Activated CD8-positive, alpha-beta memory T cell treated with anti-CD3 and anti-CD28 coated beads for 48 hours (primary cell): ENCODE results near the gene TYROBP.
"Not testable (repeated sequence)": the region's sequence is repeated elsewhere in the genome, so short reads cannot be mapped to it uniquely, and the experiment has no call there.

Experiments
- DNase-seq, 3 experiments: peaks; one replicate each; pipeline ENCODE4 v3.0.0-alpha.2; 2020; ENCODE audit warnings: low read depth in 2 of 3, low spot score in 2 of 3

TYROBP gene

GRCh38 chr19:35901854-35902661, 6.0 kb downstream of the TYROBP start, which contains the start of gene HCST:
Gene HCST (plus strand): TSS chr19:35902529. CDS start chr19:35902594, 65 bp downstream.
- no peak for DNase-seq

DNA sequence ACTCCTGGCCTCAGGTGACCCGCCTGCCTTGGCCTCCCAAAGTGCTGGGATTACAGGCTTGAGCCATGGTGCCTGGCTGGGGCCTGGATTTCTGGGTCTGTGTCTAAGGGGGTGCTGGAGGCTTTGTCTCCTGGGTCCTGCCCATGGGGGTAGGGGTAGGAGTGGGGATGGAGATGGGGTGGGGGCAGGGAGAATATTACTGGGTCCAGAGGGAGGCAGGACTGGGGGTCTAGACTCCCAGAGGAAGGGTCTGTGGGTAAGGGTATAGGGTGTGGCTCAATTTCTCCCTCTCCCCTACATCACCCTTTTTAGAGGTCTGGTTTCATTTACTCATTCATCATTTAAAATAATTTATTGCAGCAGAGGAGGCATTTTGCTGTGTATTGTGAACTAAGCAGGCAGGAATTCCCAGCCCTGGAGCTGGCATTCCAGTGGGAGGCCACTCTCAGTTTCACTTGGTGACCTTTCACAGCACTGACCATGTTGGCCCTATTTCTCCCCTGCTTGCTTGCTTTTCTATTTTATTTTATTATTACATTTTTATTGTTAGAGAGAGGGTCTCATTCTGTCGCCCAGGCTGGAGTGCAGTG, 6.9 kb downstream of the TYROBP start:
- DNase-seq, result no peak

DNA sequence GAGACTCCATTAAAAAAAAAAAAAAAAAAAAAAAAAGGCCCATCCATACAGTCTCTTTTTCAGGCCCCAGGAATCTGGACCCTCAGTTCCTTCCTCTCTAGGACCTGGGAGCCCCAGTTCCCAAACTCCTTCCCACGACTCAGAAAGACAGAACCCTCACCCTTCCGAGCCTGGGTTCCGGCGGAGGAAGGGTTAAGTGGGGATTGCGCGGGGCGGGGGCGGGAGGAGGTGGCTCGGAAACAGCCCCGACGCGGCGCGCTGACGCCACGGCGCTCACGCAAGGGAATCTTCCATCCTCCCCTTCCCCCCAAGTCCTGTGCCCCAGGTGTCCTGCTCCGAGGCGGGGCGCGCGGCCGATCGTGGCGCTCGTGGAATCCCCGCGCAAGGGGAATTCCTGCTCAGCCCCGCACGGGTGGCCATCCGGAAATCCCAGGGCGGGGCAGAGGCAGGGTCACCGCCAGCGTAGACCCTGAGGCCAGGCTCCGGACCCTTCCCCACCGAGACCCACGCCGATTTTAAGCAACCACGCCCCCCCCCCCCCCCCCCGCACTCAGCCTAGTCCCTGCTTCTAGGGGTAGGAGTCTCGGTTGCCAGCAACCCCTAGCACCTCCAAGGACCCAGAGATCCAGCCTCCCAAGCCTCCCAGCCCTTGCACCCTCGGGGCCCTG, 8.4 kb downstream of the TYROBP start:
- DNase-seq, result peak; percentile 59 to 77 (median 61)

GRCh38 chr19:35898499-35898809, 9.6 kb downstream of the TYROBP start:
- DNase-seq, result no peak

DNA sequence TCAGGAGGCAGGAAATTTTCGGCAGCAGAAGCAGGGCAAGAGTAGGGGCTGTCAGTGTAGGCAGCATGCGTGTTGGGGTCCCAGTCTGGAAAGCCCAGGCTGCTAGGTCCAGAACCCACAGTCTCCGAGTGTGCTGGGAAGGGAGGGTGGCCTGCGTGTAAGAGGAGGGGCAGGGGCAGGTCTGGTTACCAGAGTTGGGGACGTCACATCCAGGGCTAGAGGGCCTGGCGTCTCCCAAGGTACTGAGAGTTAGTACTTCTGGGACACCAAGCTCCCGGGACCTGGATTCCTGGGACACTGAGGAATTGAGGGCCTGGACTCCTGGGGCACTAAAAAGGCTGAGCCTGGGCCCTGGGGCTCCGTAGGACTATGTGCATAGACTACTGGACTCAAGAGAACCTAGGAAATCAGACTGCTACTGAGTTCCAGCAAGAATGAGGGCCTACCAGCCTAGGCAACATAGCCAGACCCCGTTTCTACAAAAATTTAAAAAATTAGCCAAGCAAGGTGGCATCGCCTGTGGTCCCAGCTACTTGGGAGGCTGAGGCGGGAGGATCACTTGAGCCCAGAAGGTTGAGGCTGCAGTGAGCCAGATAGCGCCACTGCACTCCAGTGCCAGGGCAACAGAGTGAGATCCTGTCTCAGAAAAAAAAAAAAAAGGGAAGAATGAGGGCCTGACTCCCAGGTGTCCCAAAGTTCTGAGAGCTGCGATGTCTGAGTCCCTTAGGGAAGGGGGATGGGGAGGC, 10.2 kb downstream of the TYROBP start:
- DNase-seq, result no peak

- DNase-seq, result no peak
These were observed 11.5 kb downstream of the TYROBP start for GRCh38 chr19:35896643-35897040.

GRCh38 chr19:35895911-35896642, 12.0 kb downstream of the TYROBP start:
- DNase-seq, result no peak

- no peak for DNase-seq
These were observed 13.8 kb downstream of the TYROBP start for GRCh38 chr19:35894342-35894741.

- DNase-seq, result not testable (repeated sequence)
These were observed 16.3 kb downstream of the TYROBP start for GRCh38 chr19:35891819-35892218.

DNA sequence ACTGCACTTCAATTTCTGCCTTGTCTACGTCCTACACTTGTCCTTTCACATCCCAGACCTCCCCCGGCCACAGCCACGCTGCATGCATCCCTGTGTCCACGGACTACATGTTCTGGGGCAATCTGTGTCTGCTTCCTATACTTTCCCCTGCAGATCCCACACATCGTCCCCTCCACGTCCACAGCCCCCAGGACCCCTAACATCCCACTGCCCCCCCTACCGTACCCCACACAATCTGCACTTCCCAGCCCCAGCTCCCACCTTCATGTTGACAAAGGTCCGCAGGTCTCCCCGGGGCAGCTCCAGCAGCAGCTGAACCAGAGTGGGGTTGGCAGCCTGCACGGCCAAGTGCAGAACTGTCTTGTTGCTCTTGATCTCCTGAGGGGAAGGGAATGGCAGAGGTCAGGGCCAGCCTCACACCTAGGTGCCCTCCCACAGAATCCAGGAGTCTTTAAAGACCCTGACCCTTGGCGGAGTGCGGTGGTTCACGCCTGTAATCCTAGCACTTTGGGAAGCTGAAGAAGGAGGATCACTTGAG, 17.9 kb downstream of the TYROBP start:
- no peak for DNase-seq

DNA sequence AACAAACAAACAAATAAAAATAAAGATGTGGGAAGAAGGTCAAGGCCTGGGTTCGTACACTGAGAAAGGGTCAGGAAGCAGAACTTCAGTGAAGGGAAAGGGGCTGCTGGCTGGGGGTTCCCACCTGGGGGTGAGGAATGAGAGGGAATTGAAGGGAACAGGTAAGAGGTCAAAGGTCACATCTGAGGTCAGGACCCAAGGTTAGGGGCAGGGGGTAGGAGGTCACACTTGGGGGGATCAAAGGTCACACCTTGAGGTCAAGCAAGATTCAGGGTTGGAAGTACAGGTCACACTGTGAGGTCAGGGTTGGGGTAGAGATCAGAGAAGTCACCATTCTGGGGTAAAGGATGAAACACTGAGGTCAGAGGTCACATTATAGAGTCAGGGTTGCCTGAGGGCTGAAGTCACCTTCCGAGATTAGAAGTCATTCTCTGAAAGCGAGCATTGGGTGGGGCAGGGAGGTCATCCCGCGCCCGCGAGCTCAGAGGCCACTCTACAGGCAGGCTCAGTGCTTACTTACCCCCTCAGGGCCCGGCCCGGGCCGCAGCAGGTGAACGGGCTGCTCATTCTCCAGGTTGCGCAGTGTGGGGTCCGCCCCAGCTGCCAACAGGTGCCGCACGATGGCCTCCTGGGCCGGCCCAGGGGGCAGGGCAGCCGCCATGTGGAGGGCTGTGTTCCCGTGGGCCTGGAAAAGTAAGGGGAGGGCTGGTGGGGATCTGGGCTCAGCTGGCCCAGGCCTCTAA, 18.6 kb downstream of the TYROBP start:
- no peak for DNase-seq

DNA sequence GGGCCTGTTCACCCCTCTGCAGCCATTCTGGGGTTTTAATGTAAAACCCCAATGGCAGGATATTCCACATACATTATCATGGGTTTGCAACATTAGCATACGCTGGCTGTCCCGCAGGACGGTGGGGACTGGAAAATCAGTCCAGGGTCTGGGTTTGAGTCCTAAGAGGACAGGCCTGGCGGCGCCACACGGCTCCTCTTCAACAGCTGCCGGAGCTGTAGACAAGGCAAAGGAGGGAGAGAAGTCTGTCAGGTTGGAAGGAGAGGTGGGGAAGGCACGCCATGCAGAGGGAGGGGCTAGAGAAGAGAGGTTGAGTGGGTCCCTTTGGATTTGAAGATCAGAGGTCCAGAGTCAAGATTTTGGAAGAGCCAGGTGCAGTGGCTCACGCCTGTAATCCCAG, 19.7 kb downstream of the TYROBP start:
- no peak for DNase-seq

GRCh38 chr19:35887197-35887596, 20.9 kb downstream of the TYROBP start:
- DNase-seq, result no peak

GRCh38 chr19:35885904-35886303, 22.2 kb downstream of the TYROBP start:
- DNase-seq, result no peak

- DNase-seq, result no peak
These were observed 22.8 kb downstream of the TYROBP start for GRCh38 chr19:35885225-35885738.

- no peak for DNase-seq
These were observed 24.2 kb downstream of the TYROBP start for GRCh38 chr19:35883882-35884281.

- DNase-seq, result no peak
These were observed 25.8 kb downstream of the TYROBP start for GRCh38 chr19:35882114-35882832.

DNA sequence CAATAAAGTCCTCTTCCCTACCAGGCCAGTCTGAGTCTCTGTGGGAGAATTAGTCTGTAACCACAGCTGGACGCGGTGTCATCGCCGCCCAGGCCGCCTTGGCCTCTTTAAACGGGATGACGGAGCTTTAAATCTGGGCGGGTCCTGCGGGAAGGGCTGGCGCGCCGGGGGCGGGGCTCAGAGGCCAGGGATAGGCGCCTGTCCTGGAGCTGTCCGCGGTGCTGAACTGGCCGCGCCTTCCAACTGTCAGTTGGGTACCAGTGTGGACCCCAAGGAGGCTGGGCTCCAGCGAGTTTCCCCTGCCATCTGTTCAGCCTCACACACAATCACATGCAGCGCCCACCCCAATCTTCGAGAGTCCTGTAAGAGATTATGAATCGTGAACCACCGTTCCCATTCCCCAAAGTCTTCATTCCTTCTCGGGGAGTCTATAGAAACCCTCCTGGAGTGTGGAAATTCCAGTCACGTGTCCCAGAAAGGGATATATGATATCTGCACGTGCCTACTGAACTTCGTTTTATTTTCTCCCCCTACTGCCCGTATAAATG, 28.3 kb downstream of the TYROBP start:
- DNase-seq, result peak; percentile 50 to 84 (median 83)

GRCh38 chr19:35879068-35879467, 29.0 kb downstream of the TYROBP start:
- DNase-seq, result no peak
